Muscle layer of duodenum (tissue), 2 donors: Measurements from ENCODE around the gene SUGP1.

ENCODE experiments used
- H3K27ac ChIP-seq: one replicate; pipeline ENCODE4 v1.7.0; 2013; ENCODE audit warnings: mild to moderate bottlenecking, low read length
- H3K27me3 ChIP-seq: one replicate; pipeline ENCODE4 v1.7.0; 2013; ENCODE audit warnings: low read depth, mild to moderate bottlenecking, control low read depth, low read length
- H3K36me3 ChIP-seq, 2 donors: one replicate each; pipeline ENCODE4 v1.7.0; 2013; ENCODE audit warnings: low read length in 2 of 2, control low read depth in 1 of 2, mild to moderate bottlenecking in 1 of 2; ENCODE audit not compliant: insufficient read depth in 2 of 2, control insufficient read depth in 1 of 2
- H3K4me1 ChIP-seq, 2 donors: one replicate each; pipeline ENCODE4 v1.7.0; 2013; ENCODE audit warnings: low read length in 2 of 2, mild to moderate bottlenecking in 2 of 2, control low read depth in 1 of 2, moderate library complexity in 1 of 2; ENCODE audit not compliant: insufficient read depth in 2 of 2, control insufficient read depth in 1 of 2
- H3K4me3 ChIP-seq, 2 donors: one replicate each; pipeline ENCODE4 v1.7.0; 2013; ENCODE audit warnings: low read length in 2 of 2, low read depth in 1 of 2, mild to moderate bottlenecking in 1 of 2
- H3K9me3 ChIP-seq, 2 donors: one replicate each; pipeline ENCODE4 v1.7.0; 2013; ENCODE audit warnings: low read length in 2 of 2, control low read depth in 1 of 2, mild to moderate bottlenecking in 1 of 2; ENCODE audit not compliant: control insufficient read depth in 1 of 2
- donor health status: healthy.

Gene SUGP1

DNA sequence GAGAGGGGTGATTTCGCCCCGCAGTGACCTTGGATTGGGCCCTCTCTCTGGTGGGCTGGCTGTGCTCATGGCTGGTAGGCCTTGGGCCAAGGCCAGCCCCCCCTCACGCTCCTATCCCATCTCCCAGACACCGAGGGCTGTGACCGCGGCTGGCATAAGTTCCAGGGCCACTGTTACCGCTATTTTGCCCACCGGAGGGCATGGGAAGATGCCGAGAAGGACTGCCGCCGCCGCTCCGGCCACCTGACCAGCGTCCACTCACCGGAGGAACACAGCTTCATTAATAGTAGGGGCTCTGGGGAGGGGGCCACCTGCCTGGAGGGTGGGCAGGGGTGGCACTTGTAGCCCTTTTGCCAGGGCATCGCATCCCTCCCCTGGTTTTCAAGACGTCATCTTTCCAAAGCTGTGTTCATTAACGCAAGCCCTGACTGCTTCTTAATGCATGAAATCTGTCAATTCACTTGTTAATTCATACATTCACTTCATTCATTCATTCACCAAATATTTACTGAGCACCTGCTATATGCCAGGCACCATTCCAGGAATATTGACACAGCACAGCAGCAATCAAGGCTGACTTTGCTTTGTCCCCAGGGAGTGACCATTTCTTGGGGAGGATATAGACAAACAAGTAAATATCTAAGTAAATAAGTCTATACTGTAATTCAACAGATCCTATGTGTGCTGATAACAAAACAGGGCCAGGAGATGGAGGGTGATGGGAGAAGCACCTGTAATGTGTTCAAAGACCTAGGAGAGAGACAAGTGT is 82.0 kb downstream of the SUGP1 start:
- Histone ChIP-seq H3K27me3 (peaks cover 4% of the 10 kb centered on the region), H3K4me1 (no peaks in the 10 kb centered on the region), H3K4me3 (no peak overlapping the region), H3K9me3 (peaks cover 14 to 25% of the 10 kb centered on the region in 2 donors), H3K36me3 (no peaks in the 10 kb centered on the region), H3K27ac (no peak overlapping the region)

DNA sequence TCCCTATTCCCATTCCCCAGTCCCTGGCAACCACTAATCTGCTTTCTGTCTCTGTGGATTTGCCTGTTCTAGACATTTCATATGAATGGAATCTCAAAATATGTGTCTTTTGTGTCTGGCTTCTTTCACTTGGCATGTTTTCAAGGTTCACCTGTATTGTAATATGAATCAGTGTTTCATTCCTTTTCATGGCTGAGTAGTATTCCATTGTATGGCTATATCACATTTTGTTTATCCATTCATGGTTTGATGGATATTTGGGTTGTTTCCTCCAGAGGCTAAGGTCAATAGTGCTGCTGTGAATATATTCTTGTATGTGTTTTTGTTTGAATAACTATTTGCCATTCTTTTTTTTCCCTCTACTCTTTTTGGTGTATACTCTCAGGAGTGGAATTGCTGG is 84.1 kb downstream of the SUGP1 start:
- Histone ChIP-seq H3K27ac (no peak overlapping the region), H3K27me3 (peaks cover 4% of the 10 kb centered on the region), H3K36me3 (no peaks in the 10 kb centered on the region), H3K9me3 (peaks cover 14 to 33% of the 10 kb centered on the region in 2 donors), H3K4me1 (no peaks in the 10 kb centered on the region), H3K4me3 (no peak overlapping the region)

DNA sequence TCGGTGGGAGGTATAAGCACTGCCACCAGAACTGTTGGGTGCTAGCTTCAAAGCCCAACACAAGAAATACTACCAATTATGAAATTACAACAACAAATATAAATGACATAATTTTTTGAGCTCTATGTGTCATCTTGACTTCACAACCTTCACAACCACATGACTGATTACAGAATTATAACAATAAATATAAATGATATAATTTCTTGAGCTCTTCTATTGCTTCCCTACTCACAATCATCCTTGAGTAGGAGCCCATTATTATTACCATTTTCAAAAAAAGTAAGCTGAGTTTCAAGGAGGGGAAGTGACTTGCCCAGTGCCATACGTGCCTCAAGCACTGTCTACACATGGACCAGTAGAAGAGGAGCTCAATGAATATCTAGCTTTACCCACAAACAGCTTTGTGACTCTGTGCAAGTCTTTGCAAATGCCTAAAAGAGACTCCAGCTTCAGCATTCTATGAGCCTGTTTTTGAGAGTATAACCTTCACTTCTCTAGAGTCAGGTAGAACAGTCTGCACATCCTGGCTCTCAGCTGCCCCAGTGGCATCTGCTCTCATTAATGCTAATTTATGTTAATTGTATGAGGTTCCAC is 86.0 kb downstream of the SUGP1 start:
- Histone ChIP-seq H3K4me3 (peak overlapping the region in 1 of 2 donors; percentile 22), H3K27ac (no peak overlapping the region), H3K36me3 (no peaks in the 10 kb centered on the region), H3K27me3 (peaks cover 4% of the 10 kb centered on the region), H3K4me1 (no peaks in the 10 kb centered on the region), H3K9me3 (peaks cover 14 to 33% of the 10 kb centered on the region in 2 donors)

DNA sequence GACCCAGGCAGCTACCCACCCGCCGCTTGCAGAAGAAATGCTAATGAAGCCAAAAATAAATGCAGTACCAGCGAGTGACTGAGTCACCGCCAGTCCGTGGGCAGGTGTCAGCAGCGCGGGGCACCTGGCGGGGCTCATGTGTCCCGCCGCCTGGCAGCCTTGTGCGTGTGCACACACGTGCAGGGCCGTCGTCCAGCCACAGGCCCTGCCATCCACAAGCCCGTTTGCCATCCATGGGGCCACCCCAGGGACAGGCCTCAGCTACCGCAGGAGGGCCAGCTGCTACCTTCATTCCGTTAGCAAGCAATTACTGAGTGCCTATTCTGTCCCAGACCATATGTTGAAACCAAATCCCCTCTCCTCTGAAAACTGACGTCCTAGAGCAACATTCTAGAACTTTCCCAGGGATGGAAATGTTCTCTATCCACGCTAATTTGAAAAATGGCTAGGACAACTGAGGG is 88.0 kb downstream of the SUGP1 start:
- Histone ChIP-seq H3K36me3 (no peaks in the 10 kb centered on the region), H3K4me3 (no peak overlapping the region), H3K27ac (no peak overlapping the region), H3K9me3 (peaks cover 14 to 33% of the 10 kb centered on the region in 2 donors), H3K27me3 (peaks cover 5% of the 10 kb centered on the region), H3K4me1 (no peaks in the 10 kb centered on the region)

DNA sequence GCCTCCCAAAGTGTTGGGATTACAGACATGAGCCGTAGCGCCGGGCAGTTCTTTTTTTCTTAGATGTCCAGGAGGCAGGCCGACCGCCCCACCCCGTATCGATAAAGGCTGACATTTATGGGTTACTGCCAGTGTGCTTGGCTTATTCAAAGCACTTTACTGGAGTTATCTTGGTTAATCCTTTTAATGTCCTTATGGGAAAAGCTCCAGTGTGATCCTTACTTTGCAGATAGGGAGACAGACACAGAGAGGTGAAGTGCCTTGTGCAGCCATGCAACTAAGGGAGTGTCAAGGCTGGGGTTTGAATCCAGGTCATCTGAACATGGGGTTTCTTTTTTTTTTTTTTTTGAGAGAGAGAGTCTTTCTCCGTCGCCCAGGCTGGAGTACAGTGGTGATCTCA is 89.3 kb downstream of the SUGP1 start:
- H3K27me3 ChIP-seq, result peaks cover 10% of the 10 kb centered on the region
- H3K36me3 ChIP-seq, result no peaks in the 10 kb centered on the region
- no peaks in the 10 kb centered on the region for H3K4me1 ChIP-seq
- peaks cover 14 to 30% of the 10 kb centered on the region in 2 donors for H3K9me3 ChIP-seq
- H3K4me3 ChIP-seq, result no peak overlapping the region
- no peak overlapping the region for H3K27ac ChIP-seq

DNA sequence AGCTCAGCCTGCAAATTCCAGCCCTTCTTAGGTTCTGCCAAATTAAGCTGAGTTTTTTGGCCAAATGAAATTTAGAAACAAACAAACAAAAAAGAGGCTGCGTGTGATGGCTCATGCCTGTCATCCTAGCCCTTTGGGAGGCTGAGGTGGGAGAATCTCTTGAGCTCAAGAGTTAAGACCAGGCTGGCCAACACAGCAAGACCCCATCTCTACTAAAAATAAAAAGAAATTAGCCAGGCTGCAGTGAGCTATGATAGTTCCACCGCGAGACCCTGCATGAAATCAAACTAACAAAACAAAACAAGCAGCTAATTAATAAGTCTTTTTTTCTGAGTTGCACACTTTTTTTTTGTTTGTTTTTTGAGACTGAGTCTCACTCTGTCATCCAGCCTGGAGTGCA is 90.6 kb downstream of the SUGP1 start:
- Histone ChIP-seq H3K4me1 (peaks cover 0 to 8% of the 10 kb centered on the region in 2 donors), H3K27ac (no peak overlapping the region), H3K36me3 (no peaks in the 10 kb centered on the region), H3K4me3 (no peak overlapping the region), H3K27me3 (peaks cover 12% of the 10 kb centered on the region), H3K9me3 (peaks cover 11 to 21% of the 10 kb centered on the region in 2 donors)

DNA sequence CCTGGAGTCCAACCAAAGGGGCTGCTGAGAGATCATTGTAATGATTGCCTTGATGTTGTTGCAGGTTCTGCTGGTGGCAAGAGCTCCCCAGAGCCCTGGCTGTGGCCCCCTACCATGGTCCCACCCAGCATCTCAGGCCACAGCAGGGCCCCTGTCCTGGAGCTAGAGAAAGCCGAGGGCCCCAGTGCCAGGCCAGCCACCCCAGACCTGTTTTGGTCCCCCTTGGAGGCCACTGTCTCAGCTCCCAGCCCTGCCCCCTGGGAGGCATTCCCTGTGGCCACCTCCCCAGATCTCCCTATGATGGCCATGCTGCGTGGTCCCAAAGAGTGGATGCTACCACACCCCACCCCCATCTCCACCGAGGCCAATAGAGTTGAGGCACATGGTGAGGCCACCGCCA is 93.1 kb downstream of the SUGP1 start:
- no peaks in the 10 kb centered on the region for H3K36me3 ChIP-seq

DNA sequence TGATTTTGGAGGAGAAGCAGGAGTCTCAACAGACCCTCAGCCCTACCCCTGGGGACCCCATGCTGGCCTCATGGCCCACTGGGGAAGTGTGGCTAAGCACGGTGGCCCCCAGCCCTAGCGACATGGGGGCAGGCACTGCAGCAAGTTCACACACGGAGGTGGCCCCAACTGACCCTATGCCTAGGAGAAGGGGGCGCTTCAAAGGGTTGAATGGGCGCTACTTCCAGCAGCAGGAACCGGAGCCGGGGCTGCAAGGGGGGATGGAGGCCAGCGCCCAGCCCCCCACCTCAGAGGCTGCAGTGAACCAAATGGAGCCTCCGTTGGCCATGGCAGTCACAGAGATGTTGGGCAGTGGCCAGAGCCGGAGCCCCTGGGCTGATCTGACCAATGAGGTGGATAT is 93.6 kb downstream of the SUGP1 start:
- Histone ChIP-seq H3K36me3 (no peaks in the 10 kb centered on the region), H3K27ac (no peak overlapping the region), H3K27me3 (peaks cover 22% of the 10 kb centered on the region), H3K9me3 (no peaks in the 10 kb centered on the region), H3K4me3 (no peak overlapping the region), H3K4me1 (peaks cover 0 to 11% of the 10 kb centered on the region in 2 donors)

More for the DNA sequence above, 93.1 kb downstream of the SUGP1 start:
- H3K4me1 ChIP-seq, result peaks cover 0 to 11% of the 10 kb centered on the region in 2 donors
- H3K4me3 ChIP-seq, result no peak overlapping the region
- H3K27ac ChIP-seq, result no peak overlapping the region
- H3K9me3 ChIP-seq, result peaks cover 0 to 3% of the 10 kb centered on the region in 2 donors
- H3K27me3 ChIP-seq, result peaks cover 22% of the 10 kb centered on the region

DNA sequence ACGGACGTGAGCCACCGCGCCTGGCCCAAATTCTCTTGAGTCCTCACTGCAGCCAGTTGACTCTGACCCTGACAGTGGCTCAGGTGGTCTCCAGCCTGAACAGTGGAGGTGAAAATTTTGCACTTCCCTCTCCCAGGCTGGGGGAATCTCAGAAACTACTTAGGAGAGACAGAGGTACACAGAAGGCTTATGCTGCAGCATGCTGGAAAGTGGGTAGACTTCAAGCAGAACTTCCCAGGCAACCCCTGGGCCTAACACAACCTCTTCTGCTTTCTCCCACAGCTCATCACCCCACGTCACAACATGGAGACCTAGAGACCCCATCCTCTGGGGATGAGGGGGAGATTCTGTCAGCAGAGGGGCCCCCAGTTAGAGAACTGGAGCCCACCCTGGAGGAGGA is 94.1 kb downstream of the SUGP1 start:
- Histone ChIP-seq H3K9me3 (no peaks in the 10 kb centered on the region), H3K27ac (no peak overlapping the region), H3K4me1 (peaks cover 0 to 11% of the 10 kb centered on the region in 2 donors), H3K36me3 (no peaks in the 10 kb centered on the region), H3K4me3 (no peak overlapping the region), H3K27me3 (peaks cover 22% of the 10 kb centered on the region)
